ENCODE results near the gene DNAJA3.
A peak's percentile ranks its signal among the peaks of the same experiment; 100 is the strongest.

The DNAJA3 gene

GRCh38 chr16:4481526-4481925 lies 55.9 kb downstream of the DNAJA3 start:
- no peak for DNase-seq

- DNase-seq, result no peak
Observed at GRCh38 chr16:4481963-4482362, 56.3 kb downstream of the DNAJA3 start.

GRCh38 chr16:4486126-4486893 lies 60.6 kb downstream of the DNAJA3 start:
- DNase-seq, result no peak

GRCh38 chr16:4487955-4488498 lies 62.4 kb downstream of the DNAJA3 start:
- DNase-seq, result no peak

DNA sequence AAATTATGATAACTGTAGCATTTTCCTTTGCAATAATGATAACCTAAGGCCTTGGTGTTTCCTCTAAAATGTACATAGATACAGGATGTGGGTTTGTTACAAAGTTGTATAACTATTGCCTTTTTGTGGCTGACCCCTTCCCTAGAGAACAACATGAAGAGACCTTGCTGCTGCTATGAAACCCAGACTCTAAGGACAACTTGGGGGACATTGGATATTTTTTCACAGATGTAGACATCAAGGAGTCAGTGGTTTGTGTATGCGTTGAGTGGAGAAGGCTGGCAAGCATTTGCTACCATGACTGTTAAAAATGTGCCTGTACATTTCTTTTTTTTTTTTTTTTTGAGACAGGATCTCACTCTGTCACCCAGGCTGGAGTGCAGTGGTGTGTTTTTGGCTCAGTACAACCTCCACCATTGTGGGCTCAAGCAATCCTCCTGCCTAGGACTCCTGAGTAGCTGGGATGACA lies 62.9 kb downstream of the DNAJA3 start:
- no peak for DNase-seq

- peak; percentile 64 for DNase-seq
Observed at GRCh38 chr16:4489030-4489429, 63.4 kb downstream of the DNAJA3 start.

- no peak for DNase-seq
Observed at GRCh38 chr16:4491898-4492297, 66.2 kb downstream of the DNAJA3 start.

DNA sequence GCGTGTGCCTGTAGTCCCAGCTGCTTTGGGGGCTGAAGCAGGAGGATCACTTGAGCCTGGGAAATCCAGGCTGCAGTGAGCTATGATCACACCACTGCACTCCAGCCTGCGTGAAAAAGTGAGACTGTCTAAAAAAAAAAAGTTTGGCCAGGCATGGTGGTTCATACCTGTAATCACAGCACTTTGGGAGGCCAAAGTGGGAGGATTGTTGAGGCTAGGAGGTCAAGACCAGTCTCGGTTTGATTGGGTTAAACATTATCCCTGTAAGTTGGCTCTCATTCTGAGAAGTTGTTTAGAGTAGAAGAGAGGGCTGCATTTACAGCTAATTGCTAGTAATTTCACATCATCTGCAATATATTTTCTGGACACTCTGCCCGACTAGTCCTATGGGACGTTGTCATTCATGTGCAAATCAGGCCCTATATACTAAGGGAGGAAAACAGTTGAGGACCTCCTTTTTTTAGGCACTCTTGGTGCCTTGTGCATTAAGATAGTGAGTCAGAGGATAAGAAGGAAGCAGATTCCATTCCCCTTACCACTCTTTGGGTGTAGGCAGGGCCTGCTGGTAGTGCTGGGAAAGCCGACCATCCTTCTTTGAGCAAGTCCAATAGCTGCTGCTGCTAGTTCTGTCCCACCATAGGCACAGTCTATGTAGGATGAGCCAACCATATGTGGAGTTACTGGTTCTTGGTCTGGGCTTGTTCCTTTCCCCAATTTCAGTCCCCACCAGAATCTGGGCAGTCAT lies 69.2 kb downstream of the DNAJA3 start:
- peak; percentile 89 for DNase-seq

- DNase-seq, result no peak
Observed at GRCh38 chr16:4495766-4496165, 70.1 kb downstream of the DNAJA3 start.

DNA sequence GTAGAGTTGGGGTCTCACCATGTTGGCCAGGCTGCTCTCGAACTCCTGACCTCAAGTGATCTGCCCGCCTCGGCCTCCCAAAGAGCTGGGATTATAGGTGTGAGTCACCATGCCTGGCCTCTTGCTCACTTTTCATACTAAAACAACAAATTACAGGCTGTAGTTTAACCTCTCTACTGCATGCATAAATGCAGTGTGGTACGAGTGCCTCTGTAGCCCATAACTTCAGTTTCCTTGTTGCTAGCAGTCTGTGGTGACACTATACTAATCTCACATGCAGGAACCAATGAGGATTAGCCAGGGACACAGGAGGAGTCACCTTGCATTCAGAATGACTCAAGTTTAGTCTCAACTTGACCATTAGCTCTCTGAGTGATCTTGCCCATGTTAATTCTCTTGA lies 70.6 kb downstream of the DNAJA3 start:
- peak; percentile 80 for DNase-seq

DNA sequence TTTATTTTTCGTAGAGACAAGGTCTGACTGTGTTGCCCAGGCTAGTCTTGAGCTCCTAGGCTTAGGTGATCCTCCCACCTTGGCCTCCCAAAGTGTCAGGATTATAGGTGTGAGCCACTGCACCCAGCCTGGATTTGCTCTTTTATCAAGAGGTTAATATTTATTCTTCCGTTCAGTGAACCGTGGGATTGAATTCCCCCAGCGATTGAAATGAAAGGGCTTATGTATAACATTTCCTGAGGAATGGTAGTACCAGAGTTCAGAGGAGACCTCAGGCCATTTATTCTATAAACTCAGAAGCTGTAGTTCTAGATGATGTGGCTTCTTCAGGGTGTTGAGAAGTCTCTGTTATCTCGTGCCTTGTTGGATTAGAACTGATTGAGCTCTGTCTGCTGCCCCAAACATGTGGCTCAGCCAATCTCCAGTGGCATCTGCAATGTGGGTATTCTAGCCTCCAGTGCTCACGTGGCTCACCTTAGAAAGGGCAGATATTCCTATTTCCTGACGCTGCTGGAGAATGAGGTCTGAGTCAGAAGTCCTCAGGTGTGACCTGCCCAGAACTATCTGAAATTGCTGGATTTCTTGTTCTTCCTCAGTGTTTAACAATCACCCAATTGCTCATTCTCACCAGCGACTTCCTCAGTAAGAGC lies 73.0 kb downstream of the DNAJA3 start:
- no peak for DNase-seq

- DNase-seq, result no peak
Observed at GRCh38 chr16:4499196-4499555, 73.5 kb downstream of the DNAJA3 start.

- peak; percentile 82 for DNase-seq
Observed at GRCh38 chr16:4500272-4500671, 74.6 kb downstream of the DNAJA3 start.

- DNase-seq, result no peak
Observed at GRCh38 chr16:4501071-4501478, 75.4 kb downstream of the DNAJA3 start.

DNA sequence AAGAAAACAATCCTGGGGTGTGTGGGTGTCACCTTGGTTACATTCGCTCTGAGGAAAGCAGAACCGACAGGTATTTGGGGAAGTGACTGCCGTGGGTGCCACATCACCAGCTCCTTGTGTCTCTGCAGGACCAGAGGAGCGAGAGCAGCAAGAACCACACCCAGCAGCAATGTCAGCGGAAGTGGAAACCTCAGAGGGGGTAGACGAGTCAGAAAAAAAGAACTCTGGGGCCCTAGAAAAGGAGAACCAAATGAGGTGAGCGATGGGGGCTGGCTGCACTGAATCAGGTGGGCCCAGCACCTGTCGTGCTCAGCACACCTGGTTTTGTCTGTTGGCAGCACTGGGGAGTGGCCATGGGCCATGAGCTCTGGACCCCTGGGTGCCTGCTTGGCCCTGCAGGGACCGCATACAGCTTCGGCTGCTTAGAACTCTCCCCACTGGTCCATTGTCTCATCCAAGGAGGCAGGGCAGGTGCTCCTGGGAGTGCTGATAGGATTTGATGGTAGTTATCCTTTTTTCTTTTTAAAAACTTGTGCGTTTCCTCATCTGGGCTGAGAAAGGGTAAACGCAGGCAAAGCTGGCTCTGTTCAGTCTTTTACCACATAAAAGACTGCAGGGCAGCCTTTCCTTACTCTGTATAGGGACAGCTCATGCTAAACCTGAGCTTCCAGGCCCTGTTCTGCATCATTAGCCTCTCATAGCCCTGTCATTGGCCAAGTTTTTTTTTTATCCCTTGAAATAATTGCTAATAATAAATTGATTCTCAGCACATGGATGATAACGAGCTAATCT lies 79.9 kb downstream of the DNAJA3 start:
- DNase-seq, result no peak
